Embryonic facial prominence (tissue), 1 donor: ENCODE results near the gene PLA2G12A.

ENCODE experiments used
- DNase-seq: peaks from one replicate; pipeline ENCODE4 v3.0.0-alpha.2; 2016; ENCODE audit errors: extremely low spot score

The PLA2G12A gene

GRCh38 chr4:109729117-109729717 is 653 bp downstream of the PLA2G12A start:
- no peak for DNase-seq

- DNase-seq: no peak
These were observed 1.5 kb downstream of the PLA2G12A start for GRCh38 chr4:109728385-109728784.

- DNase-seq: no peak
These were observed 6.8 kb downstream of the PLA2G12A start for GRCh38 chr4:109723110-109723509.

GRCh38 chr4:109722357-109722756 is 7.5 kb downstream of the PLA2G12A start:
- DNase-seq: no peak

GRCh38 chr4:109721033-109721432 is 8.8 kb downstream of the PLA2G12A start:
- DNase-seq: no peak

- no peak for DNase-seq
These were observed 10.3 kb downstream of the PLA2G12A start for GRCh38 chr4:109719604-109720003.

- no peak for DNase-seq
These were observed 11.1 kb downstream of the PLA2G12A start for GRCh38 chr4:109718759-109719158.

- DNase-seq: no peak
These were observed 16.4 kb downstream of the PLA2G12A start for GRCh38 chr4:109713500-109713899.

- no peak for DNase-seq
These were observed 20.9 kb downstream of the PLA2G12A start for GRCh38 chr4:109708990-109709389.

GRCh38 chr4:109708435-109708834 is 21.4 kb downstream of the PLA2G12A start:
- no peak for DNase-seq

GRCh38 chr4:109703664-109704361 is 26.1 kb downstream of the PLA2G12A start:
- DNase-seq: no peak

GRCh38 chr4:109702950-109703663 is 26.8 kb downstream of the PLA2G12A start, which contains the start of gene CASP6:
Gene CASP6 (minus strand): TSS chr4:109703445. CDS start chr4:109703395, 50 bp downstream.
- DNase-seq: peak; percentile 49

- DNase-seq: no peak
These were observed 28.1 kb downstream of the PLA2G12A start for GRCh38 chr4:109701566-109702410.

GRCh38 chr4:109699553-109700225 is 30.2 kb downstream of the PLA2G12A start:
- no peak for DNase-seq

- DNase-seq: no peak
These were observed 31.2 kb downstream of the PLA2G12A start for GRCh38 chr4:109698656-109699055.

- DNase-seq: no peak
These were observed 38.4 kb downstream of the PLA2G12A start for GRCh38 chr4:109691411-109691920.

GRCh38 chr4:109690690-109691410 is 39.0 kb downstream of the PLA2G12A start:
- no peak for DNase-seq

GRCh38 chr4:109684727-109685126 is 45.1 kb downstream of the PLA2G12A start:
- no peak for DNase-seq

- DNase-seq: no peak
These were observed 46.1 kb downstream of the PLA2G12A start for GRCh38 chr4:109683621-109684253.

- no peak for DNase-seq
These were observed 47.0 kb downstream of the PLA2G12A start for GRCh38 chr4:109682875-109683274.
